AG08395 (cell line): ENCODE data around the gene FRS3.

ENCODE experiments used
- DNase-seq: peaks from one replicate; pipeline ENCODE4 v3.0.0; 2012; ENCODE audit warnings: mixed read lengths, low spot score

Gene FRS3

GRCh38 chr6:41791305-41791704 lies 11.6 kb upstream of the FRS3 start:
- DNase-seq = no peak

GRCh38 chr6:41790045-41790444 lies 10.3 kb upstream of the FRS3 start:
- DNase-seq = no peak

- no peak for DNase-seq
Measured at GRCh38 chr6:41789390-41789724, 9.7 kb upstream of the FRS3 start.

DNA sequence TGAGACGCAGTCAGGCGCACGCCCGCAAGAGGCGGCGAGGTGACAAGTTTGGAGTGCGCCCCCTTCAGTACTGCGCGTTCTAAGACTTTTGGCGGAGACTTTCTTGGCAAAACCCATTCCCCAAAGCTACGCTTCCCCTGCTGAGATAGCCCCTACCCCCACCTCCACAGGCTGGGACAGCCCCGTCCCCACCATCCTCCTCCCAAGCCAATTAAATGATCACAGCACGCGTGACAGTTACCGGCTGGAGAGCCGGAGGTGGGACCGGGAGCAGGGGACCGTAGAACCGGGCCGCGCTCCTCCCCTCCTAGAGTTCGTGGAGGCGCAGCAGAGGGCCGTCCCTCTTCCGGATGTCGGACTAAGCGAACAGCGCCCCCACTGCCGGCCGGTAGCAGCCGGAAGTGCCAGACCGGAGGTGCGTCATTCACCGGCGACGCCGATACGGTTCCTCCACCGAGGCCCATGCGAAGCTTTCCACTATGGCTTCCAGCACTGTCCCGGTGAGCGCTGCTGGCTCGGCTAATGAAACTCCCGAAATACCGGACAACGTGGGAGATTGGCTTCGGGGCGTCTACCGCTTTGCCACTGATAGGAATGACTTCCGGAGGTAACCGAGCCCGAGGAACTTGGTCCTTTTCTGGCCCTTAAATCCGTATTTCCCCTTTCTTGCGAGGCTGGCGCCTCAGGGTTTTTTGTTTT lies 7.7 kb upstream of the FRS3 start, which contains the start of gene TOMM6:
TOMM6 (plus strand) TSS at position 476 of the 699 bp plus-strand sequence; CDS start at position 480, 4 bp downstream.
- DNase-seq = peak; percentile 94

- DNase-seq = peak; percentile 91
Measured at GRCh38 chr6:41786451-41787218, 6.9 kb upstream of the FRS3 start.

- peak; percentile 25 for DNase-seq
Measured at GRCh38 chr6:41785689-41786450, 6.2 kb upstream of the FRS3 start.

DNA sequence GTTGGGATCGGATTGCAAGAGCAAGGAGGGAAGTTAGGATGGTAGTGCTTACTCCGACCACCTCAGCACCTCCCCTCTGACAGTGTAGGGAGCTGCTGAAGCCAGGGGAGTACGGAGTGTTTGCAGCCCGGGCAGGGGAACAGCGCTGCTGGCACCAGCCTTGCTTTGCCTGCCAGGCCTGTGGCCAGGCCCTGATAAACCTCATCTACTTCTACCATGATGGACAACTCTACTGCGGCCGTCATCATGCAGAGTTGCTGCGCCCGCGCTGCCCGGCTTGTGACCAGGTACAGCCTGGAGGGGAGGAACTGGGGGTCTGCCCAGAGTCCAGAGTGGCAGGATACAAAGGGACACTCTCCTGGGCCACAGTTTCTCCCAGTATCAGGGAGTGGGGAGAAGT lies 5.6 kb upstream of the FRS3 start:
- no peak for DNase-seq

- DNase-seq = no peak
Measured at GRCh38 chr6:41784581-41785171, 5.0 kb upstream of the FRS3 start.

- DNase-seq = no peak
Measured at GRCh38 chr6:41783106-41783780, 3.5 kb upstream of the FRS3 start.

DNA sequence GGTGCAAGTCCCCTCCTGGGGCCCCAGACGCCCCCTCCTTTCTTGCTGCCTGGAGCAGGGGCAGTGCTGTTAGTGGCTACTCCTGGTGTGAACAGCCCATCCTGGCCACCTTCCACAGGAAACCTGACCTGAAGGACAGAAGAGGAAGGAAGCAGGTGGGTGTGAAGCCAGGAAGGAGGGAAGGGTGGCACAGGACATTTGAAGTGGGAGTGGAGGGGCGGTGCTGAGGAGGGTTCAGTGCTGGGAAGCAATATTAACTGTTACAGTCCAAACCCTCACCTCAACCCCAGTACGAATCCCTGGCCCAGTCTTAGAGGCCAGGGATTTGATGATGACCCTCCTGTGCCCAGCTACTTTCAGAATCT lies 1.6 kb upstream of the FRS3 start:
- DNase-seq = no peak

DNA sequence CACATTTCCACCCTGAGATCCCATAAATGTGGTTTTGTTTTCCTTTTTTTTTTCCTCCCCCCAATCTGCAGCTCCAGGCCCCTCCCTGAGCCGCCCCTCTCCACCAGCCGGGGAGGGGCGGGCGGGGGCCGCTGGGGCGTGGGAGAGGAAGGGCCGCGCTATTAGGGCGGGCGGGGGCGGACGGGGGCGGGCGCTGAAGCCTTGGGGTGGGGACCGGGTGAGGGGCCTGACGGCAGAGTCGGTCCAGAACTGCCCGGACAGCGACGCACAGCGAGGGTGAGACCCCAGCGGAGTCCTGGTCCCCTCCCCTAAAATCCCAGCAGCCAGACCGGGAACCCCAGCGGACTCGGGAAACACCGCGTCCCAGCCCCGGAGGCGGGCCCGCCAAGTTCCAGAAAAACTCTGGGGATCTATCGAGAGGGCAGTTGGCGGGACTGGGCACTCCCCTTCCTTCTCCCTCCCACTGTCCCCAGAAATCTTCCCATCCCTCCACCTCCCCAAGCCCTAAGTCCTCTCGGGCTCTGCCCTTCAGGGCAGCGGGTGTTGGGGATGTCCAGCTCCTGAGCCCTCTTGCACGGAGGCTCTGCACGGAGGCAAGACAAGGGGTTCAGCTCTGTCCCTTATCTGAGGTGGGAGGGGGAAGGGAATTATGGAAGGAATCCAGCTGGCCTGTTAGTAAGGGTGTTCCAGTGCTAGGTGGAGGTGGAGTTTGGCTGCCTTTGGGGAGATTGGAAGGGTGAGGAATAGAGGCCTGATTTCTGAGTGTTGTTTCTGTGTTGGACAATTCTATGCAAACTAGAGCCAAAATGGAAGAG lies 1.1 kb upstream of the FRS3 start, which contains the start of gene PRICKLE4:
PRICKLE4 (plus strand) TSS at position 232 of the 815 bp plus-strand sequence. CDS start 2,692 bp downstream, outside the sequence.
- DNase-seq = peak; percentile 20

DNA sequence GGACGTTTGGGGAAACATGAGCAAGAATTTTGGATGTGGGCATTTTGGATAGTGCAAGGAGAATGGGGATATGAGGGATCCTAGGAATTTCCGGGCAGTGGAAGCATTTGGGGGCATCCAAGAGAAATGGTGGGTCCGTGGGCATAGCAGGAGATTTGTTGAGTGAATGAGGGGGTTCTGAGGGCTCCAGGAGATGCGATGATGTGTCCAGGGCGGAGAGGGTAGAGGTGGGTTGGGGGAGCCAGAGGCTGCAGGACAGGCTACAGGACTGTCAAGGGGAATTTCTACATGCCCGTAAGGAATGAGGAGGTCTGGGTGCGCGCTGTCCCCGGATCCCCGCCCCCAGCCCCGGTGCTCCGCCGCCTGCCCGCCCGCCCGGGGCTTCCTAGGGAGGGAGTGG lies 364 bp downstream of the FRS3 start:
- DNase-seq = no peak

GRCh38 chr6:41778895-41779294 lies 805 bp downstream of the FRS3 start:
- no peak for DNase-seq

DNA sequence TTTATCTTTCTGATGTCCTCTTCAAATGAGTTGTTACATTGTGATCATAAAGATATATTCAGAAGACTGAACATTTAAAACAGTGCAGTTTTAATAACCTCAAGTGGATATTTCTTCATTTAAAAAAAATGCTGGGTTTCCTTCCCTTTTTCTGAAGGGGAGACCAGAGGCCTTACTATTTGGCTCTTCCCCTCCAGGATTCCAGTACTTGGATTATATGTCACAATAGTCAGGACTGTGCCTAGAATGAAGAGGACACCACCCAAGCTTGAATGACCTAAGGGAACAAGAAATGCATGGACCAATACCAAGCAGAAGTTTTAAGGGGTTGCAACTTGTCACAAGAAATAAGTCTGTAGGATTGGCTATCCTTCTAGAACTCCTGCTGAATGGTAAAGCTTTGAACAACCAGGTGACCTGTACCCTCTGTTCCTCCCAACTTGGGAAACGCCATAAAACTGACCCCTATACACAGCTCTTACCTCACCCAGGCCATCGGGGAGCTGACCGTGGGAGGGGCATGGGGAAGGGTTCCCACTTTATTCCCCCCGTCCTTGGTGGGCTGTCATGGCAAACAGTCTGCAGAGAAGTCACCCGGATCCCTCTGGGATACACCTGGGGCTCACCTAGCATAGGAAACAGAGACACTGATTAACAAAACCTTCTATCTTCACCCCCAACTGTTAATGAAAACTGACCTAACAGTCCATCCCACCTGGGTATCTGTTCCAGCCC lies 2.0 kb downstream of the FRS3 start:
- DNase-seq = no peak

- DNase-seq = no peak
Measured at GRCh38 chr6:41775293-41775882, 4.3 kb downstream of the FRS3 start.

GRCh38 chr6:41774841-41775240 lies 4.9 kb downstream of the FRS3 start:
- no peak for DNase-seq

DNA sequence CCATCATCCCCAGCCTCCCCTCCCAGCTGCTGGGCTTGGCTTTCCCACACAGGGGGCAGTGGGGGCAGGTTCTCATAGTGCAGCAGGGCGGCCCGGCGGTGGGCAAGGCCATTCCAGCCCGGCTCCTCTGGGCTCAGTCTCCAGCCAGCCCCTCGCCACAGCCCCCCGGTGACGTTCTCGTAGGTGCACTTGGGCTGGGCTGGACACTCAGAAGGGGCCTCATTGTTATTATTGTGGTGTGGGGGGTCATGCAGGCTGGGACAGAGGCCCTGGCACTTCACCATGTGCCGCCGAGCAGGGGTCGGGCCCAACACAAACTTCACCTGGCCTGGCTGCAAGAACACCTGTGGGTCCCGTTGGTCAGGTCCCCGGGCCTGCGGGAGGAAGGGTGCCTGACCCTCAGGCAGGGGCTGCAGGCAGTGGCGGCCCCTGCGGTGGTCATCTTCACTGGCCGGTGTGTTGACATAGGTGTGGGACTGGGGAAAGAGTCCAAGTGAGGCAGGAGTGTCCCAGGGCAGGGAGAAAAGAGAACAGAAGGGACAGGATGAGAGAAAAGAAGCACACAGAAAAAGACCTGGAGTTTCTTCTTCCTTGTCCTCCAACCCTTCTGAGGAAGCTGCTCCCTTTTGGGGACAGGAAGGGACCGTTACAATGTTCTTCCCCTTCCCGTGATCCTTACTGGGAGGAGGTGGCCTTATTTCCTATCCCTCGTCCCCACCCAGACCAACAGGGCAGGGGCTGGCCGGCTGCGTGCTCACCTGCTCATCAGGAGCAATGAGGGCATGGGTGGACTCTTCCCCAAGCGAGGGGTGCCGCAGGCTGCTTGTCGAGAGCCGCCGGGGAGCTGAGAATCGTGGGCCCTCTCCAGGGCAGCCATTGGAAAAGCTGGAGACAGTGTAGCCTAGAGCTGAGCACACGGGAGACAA lies 8.4 kb downstream of the FRS3 start:
- DNase-seq = no peak

GRCh38 chr6:41770381-41771057 lies 9.2 kb downstream of the FRS3 start:
- DNase-seq = no peak
